Motor neuron (in vitro differentiated cells): Measurements from ENCODE around the gene EID1. TPM values are rescaled to one million over a fixed set of nuclear protein-coding genes. Genes with fewer than 3 reads are reported as not detected.
"Not testable (repeated sequence)": the region's sequence is repeated elsewhere in the genome, so short reads cannot be mapped to it uniquely, and the experiment has no call there.

Experiments used
- ATAC-seq, 8 experiments: fragments of 200-7000 bp; cut with Tn5 transposase; replicated peaks in 6 of 8; 2 replicates each; pipeline ENCODE4 v1.8.0; 2021; ENCODE audit warnings: mild to moderate bottlenecking in 8 of 8, moderate library complexity in 8 of 8
- H3K27ac ChIP-seq, 2 donors: fragments of 250-450 bp; sonication (Bioruptor Pico); 2 replicates each; pipeline ENCODE4 v1.9.0; 2021; ENCODE audit warnings: antibody characterized with exemption in 2 of 2, mild to moderate bottlenecking in 2 of 2, moderate library complexity in 1 of 2
- H3K4me1 ChIP-seq, 2 donors: fragments of 250-450 bp; sonication (Bioruptor Pico); replicated peaks in 1 of 2; 2 replicates each; pipeline ENCODE4 v1.6.1; 2021; ENCODE audit warnings: antibody characterized with exemption in 2 of 2, mild to moderate bottlenecking in 2 of 2, moderate library complexity in 1 of 2
- H3K4me3 ChIP-seq, 5 donors: fragments of 250-450 bp; sonication (Bioruptor Pico); 2 replicates each; pipeline ENCODE4 v1.9.0; 2021; ENCODE audit warnings: antibody characterized with exemption in 5 of 5, mild to moderate bottlenecking in 5 of 5, moderate library complexity in 4 of 5
- WGBS, 10 experiments: fragments of 450-650 bp; shearing (Covaris generic); methylation state at CpG; one replicate each; pipeline ENCODE4 v1.0.0; 2022; 5-methylcytosine and 5-hydroxymethylcytosine counted together
- in situ Hi-C, 9 experiments: fragments of 400-800 bp; cut with MboI; loops; one replicate each; pipeline ENCODE4 v1.15.0; 2021; ENCODE audit warnings: low sequenced_read_pairs in 9 of 9, low pct_unique_long_range_greater_than_20kb in 2 of 9; ENCODE audit not compliant: unreplicated experiment in 9 of 9
- total RNA-seq, 8 experiments: library from RNA; unstranded; fragments of 300-600 nt; gene quantifications; 2 replicates each; pipeline versions ENCODE4 v1.2.3 to v1.2.4, GENCODE V29; 2022

The EID1 gene, protein sequence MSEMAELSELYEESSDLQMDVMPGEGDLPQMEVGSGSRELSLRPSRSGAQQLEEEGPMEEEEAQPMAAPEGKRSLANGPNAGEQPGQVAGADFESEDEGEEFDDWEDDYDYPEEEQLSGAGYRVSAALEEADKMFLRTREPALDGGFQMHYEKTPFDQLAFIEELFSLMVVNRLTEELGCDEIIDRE
- 100 to 1,000 TPM; 132 to 302 (median 181) TPM for total RNA-seq

DNA sequence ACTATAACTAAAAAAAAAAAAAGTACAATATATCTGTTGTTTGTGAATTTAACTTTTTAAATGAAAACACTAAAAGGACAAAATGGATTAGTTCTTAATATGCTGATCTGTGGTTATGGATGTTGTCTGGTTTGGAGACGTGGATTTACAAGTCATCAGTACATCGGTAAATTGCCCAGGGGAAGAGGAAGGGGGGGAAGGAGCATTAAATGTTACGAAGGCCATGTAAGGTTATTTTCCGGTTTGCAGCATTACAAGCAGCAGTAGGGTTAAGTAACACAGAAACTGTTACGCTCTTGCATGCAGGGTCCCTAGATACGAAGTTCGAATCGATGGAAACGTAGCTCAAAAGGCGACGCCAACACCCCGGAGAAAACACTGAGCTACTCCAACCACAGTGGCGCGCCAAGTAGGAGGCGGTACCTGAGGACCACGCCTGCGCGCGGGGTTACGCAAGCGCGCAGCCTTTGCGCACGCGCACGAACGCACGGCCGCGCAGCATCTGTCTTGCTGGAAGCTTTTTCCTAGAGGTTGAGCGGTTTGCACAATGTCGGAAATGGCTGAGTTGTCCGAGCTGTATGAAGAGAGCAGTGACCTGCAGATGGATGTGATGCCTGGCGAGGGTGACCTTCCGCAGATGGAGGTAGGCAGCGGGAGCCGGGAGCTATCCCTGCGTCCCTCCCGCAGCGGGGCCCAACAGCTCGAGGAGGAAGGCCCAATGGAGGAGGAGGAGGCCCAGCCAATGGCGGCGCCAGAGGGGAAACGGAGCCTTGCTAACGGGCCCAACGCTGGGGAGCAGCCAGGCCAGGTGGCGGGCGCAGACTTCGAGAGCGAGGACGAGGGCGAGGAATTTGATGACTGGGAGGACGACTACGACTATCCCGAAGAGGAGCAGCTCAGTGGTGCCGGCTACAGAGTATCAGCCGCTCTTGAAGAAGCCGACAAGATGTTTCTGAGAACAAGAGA lies at the start of gene EID1:
Gene EID1, plus strand, starts transcription at position 505 of the 966 bp plus-strand sequence. Its CDS starts 43 bp downstream, at position 548.
- in situ Hi-C loops: no loop called here
- Histone ChIP-seq H3K27ac (peak within 1 kb of the TSS; percentile 93 to 95), H3K4me1 (peaks cover 17 to 24% of the 10 kb centered on the region in 2 donors), H3K4me3 (peak within 1 kb of the TSS; percentile 55 to 75 (median 68))
- peak; percentile 90 to 96 (median 94) for ATAC-seq
- 0 to 3% (median 1%) methylated on average over 5 to 42 of the region's 58 CpGs; no CpG with 5 or more reads in 1 of the 10 experiments for WGBS, 10 experiments

DNA sequence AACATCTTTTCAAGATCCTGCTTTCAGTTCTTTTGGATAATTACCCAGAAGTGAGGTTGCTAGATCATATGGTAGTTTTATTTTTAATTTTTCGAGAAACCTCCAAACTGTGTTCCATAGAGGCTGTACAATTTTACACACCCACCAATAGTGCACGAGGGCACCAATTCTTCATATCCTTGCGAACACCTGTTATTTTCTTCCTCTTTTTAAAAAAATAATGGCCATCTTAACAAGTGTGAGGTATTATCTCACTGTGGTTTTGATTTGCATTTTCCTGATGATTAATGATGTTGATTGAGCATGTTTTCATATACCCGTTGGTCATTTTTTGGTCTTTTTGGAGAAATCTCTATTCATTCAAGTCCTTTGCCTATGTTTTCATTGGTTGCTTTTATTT lies 49.5 kb upstream of the EID1 start:
- Histone ChIP-seq H3K27ac (no peak overlapping the region), H3K4me1 (peaks cover 0 to 2% of the 10 kb centered on the region in 2 donors), H3K4me3 (no peak overlapping the region)
- WGBS, 10 experiments: 50 to 93% (median 80%) methylated on average over 2 to 4 of the region's 4 CpGs
- in situ Hi-C loops: loop anchor here in 1 of 9 experiments (25.0 kb wide), 1 partner anchor 466 kb away; no protein-coding TSS in a partner anchor
- no peak for ATAC-seq

DNA sequence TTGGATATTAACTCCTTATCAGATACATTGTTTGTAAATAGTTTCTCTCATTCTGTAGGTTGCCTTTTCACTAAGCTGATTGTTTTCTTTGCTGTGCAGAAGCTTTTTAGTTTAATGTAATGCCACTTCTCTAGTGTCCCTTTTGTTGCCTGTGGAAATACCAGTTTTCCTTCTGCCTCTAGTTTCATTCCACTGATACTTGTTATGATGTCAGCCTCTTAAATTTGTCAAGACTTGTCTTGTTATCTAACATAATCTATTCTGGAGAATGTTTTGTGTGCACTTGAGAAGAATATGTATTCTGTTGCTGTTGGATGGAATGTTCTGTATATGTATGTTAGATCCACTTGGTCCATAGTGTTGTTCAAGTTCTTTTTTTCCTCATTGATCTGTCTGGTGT lies 49.0 kb upstream of the EID1 start:
- Histone ChIP-seq H3K27ac (no peak overlapping the region), H3K4me1 (peaks cover 0 to 2% of the 10 kb centered on the region in 2 donors), H3K4me3 (no peak overlapping the region)
- in situ Hi-C loops: loop anchor here in 1 of 9 experiments (25.0 kb wide), 1 partner anchor 467 kb away; no protein-coding TSS in a partner anchor
- no peak for ATAC-seq

DNA sequence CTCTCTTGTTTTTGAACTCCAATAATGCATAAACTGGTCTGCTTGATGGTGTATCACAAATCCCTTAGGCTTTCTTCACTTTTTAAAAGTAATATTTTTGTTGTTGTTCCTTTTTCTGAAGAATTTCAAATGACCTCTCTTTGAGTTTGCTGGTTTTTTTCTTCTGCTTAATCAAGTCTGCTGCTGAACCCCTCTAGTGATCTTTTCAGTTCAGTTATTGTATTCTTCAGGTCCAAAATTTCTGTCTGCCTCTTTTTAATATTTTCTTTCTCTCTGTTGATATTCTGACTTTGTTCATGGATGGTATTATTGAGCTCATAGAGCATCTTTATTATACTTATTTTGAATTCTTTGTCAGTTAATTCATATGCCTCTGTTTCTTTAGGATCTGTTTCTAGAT lies 45.3 kb upstream of the EID1 start:
- in situ Hi-C loops: loop anchor here in 1 of 9 experiments (25.0 kb wide), 1 partner anchor 470 kb away; no protein-coding TSS in a partner anchor
- no peak for ATAC-seq
- H3K4me1 ChIP-seq: no peaks in the 10 kb centered on the region
- H3K4me3 ChIP-seq: no peak overlapping the region
- no peak overlapping the region for H3K27ac ChIP-seq

DNA sequence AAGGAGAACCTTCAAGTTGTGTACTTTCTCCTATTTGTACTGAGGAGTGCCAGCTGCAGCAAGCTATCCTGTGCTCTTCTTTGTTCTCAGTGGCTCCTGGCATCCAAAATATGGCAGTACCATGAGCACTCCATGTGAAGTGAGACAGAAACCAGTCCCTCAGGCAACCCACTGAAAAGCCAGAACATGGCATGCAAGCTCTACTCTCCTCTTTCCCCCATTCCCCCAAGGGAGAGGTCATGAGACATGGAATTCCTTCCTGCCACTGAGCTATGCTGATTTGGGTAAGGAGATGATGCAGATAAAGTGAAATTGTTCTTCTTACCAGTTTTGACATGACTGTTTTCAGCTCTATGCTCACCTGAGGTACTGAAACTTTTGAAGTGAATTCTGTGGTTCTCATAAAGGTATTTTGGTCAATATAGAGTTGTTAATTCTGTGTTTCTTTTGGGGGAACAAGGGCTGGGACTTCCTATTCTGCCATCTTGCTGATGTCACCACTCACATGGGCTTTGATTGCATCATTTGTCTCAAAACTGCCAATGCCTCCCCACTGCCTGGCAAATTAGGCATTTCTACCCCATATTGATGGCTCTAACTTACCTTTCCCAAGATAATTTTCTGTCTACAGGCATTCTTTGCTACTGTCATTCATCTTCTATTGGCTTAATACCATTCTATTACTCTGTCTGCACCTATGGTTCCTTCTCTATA lies 44.3 kb upstream of the EID1 start:
- no peak for ATAC-seq
- Histone ChIP-seq H3K4me1 (no peaks in the 10 kb centered on the region), H3K4me3 (no peak overlapping the region), H3K27ac (no peak overlapping the region)
- in situ Hi-C loops: loop anchor here in 1 of 9 experiments (25.0 kb wide), 1 partner anchor 471 kb away; no protein-coding TSS in a partner anchor

DNA sequence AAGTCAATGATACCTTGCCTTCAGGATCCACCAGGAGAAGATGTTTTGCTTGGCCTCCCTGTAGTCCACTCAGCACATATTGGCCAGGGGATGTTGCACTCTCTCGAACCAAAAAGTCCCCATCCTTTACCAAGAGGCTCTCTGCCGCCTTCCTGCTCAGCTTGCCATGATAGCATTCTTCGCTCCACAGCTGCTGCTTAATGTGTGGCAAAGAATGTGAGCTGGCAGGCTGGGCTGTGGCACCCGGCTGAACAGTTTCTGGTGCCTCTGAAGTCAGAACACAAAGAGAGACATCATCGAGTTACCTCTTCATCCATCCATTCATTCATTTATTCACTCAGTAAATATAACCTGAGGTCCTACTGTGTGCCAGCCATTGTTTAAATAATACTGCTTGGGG lies 43.2 kb upstream of the EID1 start:
- no peaks in the 10 kb centered on the region for H3K4me1 ChIP-seq
- no peak for ATAC-seq
- no peak overlapping the region for H3K27ac ChIP-seq
- no peak overlapping the region for H3K4me3 ChIP-seq
- 52 to 100% (median 83%) methylated on average over 1 to 4 of the region's 5 CpGs; no CpG with 5 or more reads in 5 of the 10 experiments for WGBS, 10 experiments
- in situ Hi-C loops: loop anchor here in 1 of 9 experiments (25.0 kb wide), 1 partner anchor 472 kb away; no protein-coding TSS in a partner anchor

DNA sequence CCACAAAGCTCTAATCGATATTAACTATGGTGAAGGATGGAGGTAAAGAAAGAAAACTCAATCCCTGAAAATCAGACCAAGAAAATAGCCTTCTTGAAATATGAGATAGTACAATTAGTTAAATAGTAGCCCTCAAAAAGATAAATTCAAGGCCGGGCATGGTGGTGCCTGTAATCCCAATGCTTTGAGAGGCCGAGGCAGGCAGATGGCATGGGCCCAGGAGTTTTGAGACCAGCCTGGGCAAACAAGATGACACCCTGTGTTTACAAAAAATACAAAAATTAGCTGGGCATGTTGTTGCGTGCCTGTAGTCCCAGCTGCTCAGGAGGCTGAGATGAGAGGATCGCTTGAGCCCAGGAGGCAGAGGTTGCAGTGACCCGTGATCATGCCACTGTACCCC lies 35.4 kb upstream of the EID1 start:
- in situ Hi-C loops: loop anchor here in 1 of 9 experiments (25.0 kb wide), 1 partner anchor 480 kb away; no protein-coding TSS in a partner anchor
- 63 to 100% (median 84%) methylated on average over 1 to 6 of the region's 6 CpGs; no CpG with 5 or more reads in 2 of the 10 experiments for WGBS, 10 experiments
- Histone ChIP-seq H3K4me1 (no peaks in the 10 kb centered on the region), H3K4me3 (no peak overlapping the region), H3K27ac (no peak overlapping the region)
- no peak for ATAC-seq

DNA sequence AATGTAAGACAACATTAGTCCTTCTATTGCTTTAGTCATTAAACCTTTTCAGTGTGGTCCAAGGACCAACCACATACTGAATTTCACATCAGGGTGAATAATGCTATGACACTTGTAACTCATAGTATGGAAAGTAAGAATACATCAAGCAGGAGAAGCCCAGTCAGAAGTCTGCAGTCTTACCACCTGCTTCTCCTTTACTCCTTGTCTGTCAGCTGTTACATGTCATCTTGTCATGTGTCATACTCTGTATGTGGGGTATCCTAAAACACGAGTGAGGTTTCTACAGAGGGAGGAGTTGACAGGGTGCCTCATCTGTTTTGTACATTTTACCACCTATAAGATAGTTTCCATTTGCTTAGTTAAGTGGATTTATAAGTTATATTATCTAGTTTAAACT lies 32.8 kb upstream of the EID1 start:
- Histone ChIP-seq H3K4me1 (no peaks in the 10 kb centered on the region), H3K4me3 (no peak overlapping the region), H3K27ac (no peak overlapping the region)
- WGBS, 10 experiments: 0 to 86% (median 67%) methylated on average over 1 of the region's 1 CpG; no CpG with 5 or more reads in 5 of the 10 experiments
- in situ Hi-C loops: loop anchor here in 1 of 9 experiments (25.0 kb wide), 1 partner anchor 483 kb away; no protein-coding TSS in a partner anchor
- no peak for ATAC-seq

DNA sequence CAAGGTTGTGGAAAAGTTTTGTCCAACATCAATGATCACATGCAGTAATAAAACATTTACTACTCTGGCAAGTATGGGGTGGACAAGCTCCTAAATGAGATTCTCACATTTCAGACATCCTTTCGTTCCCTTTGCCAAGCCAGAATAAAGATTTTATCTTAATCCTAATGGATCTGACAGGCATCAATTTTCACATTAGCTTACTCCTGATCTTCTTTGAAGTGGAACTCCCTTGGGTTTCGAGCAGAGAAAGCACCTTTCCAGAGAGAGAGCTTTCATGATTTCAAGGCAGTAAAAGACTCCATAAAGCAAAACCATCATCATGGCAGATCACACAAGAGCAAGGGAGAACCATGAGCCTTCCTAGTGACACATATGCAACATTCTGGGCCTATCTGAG lies 27.3 kb upstream of the EID1 start:
- H3K27ac ChIP-seq: no peak overlapping the region
- no peaks in the 10 kb centered on the region for H3K4me1 ChIP-seq
- in situ Hi-C loops: loop anchor here in 7 of 9 experiments (25.0 kb wide), 5 partner anchors 287 to 1287 kb away; partner anchors contain the start of genes COPS2 (in 1 of the 7), FGF7 (in 1 of the 7) and GALK2 (in 1 of the 7)
- 71 to 89% (median 83%) methylated on average over 1 to 2 of the region's 2 CpGs; no CpG with 5 or more reads in 3 of the 10 experiments for WGBS, 10 experiments
- ATAC-seq: no peak
- no peak overlapping the region for H3K4me3 ChIP-seq

DNA sequence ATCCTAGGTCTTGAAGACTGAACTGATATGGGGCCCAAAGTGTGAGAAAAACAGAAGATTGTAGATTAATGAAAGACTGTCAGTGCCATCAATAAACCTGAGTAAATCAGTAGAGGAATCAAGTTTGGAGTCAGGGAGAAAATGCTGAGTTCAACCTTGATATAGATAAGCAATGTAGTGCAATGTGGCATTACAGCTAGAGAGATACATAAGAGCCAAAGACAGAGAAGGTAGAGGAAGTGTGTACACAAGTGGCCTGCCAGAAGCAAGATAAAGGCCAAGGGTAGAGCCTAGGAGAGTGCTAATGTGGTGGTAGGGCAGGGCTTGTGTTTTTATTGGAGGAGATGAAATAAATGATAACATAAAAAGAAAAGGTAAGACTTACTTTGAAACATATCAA lies 26.0 kb upstream of the EID1 start:
- no peak overlapping the region for H3K4me3 ChIP-seq
- H3K4me1 ChIP-seq: no peaks in the 10 kb centered on the region
- in situ Hi-C loops: loop anchor here in 7 of 9 experiments (25.0 kb wide), 5 partner anchors 285 to 1285 kb away; partner anchors contain the start of genes COPS2 (in 1 of the 7), FGF7 (in 1 of the 7) and GALK2 (in 1 of the 7)
- no peak for ATAC-seq
- H3K27ac ChIP-seq: no peak overlapping the region

DNA sequence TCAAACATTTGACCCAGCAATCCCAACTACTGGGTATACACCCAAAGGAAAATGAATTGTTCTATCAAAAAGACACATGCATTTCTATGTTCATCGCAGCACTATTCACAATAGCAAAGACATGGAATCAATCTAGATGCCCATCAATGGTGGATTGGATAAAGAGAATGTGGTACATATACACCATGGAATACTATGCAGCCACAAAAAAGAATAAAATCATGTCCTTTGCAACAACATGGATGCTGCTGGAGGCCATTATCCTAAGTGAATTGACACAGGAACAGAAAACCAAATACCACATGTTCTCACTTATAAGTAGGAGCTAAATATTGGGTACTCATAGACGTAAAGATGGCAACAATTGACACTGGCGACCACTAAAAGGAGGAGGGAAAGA lies 23.5 kb upstream of the EID1 start:
- in situ Hi-C loops: loop anchor here in 7 of 9 experiments (25.0 kb wide), 5 partner anchors 283 to 1283 kb away; partner anchors contain the start of genes COPS2 (in 1 of the 7), FGF7 (in 1 of the 7) and GALK2 (in 1 of the 7)
- WGBS, 10 experiments: 80 to 100% (median 96%) methylated on average over 1 to 3 of the region's 3 CpGs; no CpG with 5 or more reads in 3 of the 10 experiments

More for the DNA sequence above, 23.5 kb upstream of the EID1 start:
- H3K4me3 ChIP-seq, H3K4me1 ChIP-seq, ATAC-seq, H3K27ac ChIP-seq: not testable (repeated sequence)
